ACHN (cell line): ENCODE data around the gene STAT3.
"Not testable (repeated sequence)": the region's sequence is repeated elsewhere in the genome, so short reads cannot be mapped to it uniquely, and the experiment has no call there.

Experiments
- DNase-seq: peaks from one replicate; pipeline ENCODE4 v3.0.0-alpha.2; 2015
- in situ Hi-C: cut with HindIII; loops from 2 replicates; pipeline ENCODE4 v1.10.0; 2017; ENCODE audit warnings: low sequenced_read_pairs, low pct_ligation_motif_present, low pct_unique_long_range_greater_than_20kb

STAT3 gene

GRCh38 chr17:42388381-42389134 is at the start of gene STAT3:
TSS of gene STAT3 (minus strand) at chr17:42388442. CDS start at chr17:42348516, 39,926 bp downstream.
- in situ Hi-C loops: no loop called here
- peak; percentile 100 for DNase-seq

- in situ Hi-C loops: no loop called here
- no peak for DNase-seq
Observed at GRCh38 chr17:42436391-42436790, 48.1 kb upstream of the STAT3 start.

- no peak for DNase-seq
- in situ Hi-C loops: no loop called here
Observed at GRCh38 chr17:42431758-42432161, 43.5 kb upstream of the STAT3 start.

- in situ Hi-C loops: no loop called here
- DNase-seq: no peak
Observed at GRCh38 chr17:42429726-42430447, 41.6 kb upstream of the STAT3 start.

GRCh38 chr17:42428141-42428944 is 40.1 kb upstream of the STAT3 start:
- peak; percentile 99 for DNase-seq
- in situ Hi-C loops: no loop called here

GRCh38 chr17:42424991-42425610 is 36.9 kb upstream of the STAT3 start:
- no peak for DNase-seq
- in situ Hi-C loops: no loop called here

GRCh38 chr17:42423766-42424165 is 35.5 kb upstream of the STAT3 start:
- in situ Hi-C loops: no loop called here
- DNase-seq: no peak

DNA sequence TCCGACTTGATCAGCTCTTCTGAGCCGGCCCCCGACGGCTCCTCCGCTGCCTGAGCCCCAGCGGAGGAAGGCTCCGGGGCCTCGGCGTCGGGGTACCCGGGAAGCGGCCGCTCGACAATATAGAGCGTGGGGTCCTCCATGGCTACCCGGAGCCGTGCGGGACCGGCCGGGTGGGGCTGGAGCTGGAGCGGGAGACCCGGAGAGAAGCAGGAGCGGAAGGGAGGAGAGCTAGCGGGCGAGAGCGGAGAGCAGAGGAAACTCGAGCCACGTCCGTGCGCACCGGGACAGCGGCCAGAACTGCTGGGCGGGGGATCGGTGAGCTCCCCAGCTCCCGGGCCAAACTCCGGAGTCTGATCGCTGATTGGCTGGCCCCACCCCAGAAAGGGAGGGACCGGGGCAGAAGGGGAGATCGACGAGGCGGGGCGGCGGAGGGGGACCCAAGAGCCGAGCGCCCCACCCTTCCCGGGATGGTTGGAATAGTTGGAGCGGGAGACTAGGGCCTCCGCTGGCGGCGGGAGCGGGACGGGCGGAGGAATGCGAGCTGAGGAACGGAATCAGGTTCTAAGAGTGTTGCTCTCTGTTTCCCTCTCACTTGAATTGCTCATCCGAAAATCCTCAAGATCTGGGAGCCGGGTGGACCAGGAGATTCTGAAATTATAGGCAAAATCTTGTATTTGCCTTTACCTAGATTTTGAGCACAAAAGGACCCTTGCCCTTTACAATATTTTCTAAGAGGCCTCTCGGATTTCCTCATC is 34.9 kb upstream of the STAT3 start, which contains the start of gene CAVIN1:
TSS of gene CAVIN1 (minus strand) at position 299 of the 755 bp plus-strand sequence. CDS start at position 140, 159 bp downstream.
- peak; percentile 99 for DNase-seq
- in situ Hi-C loops: no loop called here

- peak; percentile 38 for DNase-seq
- in situ Hi-C loops: no loop called here
Observed at GRCh38 chr17:42422412-42422957, 34.2 kb upstream of the STAT3 start.

DNA sequence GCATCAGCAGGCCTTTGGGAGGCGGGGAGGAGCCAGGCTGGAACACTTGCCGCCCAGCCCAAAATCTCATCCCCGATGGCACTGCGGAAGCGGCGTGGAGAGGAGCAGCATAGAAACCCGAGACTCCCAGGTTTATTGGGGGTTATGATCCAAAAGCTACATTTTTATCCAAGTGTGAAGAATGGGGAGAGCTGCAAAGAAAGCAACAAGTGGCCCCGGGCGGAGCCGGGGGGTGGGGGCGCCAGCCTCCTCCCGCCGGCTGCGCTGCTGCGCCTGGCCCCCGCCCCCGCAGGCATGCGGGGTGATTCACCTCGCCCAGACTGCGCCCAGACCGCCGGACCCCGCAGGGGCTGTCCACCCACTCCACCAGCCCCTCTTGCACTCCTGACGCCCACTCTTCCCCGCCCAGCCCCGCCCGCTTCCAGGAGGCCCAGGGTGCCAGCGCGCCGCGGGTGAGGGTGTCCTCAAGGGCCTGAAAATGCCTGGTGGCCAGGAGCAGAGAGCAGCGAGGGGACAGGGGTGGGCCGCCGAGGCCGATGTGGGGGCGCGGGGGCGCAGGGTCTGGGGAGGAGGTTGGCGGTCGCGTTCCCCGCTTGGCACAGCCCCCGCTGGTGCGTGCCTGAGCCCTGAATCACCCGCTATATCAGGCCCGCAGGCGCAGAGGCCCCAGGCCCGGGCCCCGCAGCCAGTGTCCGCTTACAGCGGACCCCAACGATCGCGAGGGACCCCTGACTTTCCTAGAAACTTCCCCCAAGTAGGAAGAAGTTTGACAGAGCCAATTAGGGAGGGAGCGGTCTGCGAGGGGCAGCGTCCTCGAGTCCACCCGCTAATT is 33.5 kb upstream of the STAT3 start:
- DNase-seq: peak; percentile 75
- in situ Hi-C loops: no loop called here

DNA sequence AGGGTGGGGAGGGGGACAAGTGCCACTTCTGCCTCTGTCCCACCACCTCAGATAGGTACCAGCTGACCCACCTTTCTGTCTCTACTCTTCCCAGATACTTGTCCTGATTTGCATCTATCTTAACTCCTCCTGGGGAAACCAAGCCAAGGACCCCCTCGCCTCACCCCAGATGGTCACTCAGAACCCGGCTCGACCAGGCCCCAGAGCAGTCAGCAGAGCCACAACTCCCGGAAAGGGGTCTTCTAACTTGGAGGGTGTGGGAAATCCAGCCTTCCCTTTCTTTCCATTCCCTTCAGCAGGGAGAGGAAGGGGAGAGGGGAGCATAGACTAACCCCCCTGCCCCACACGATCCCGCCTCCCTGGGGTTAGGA is 32.9 kb upstream of the STAT3 start:
- in situ Hi-C loops: no loop called here
- no peak for DNase-seq

DNA sequence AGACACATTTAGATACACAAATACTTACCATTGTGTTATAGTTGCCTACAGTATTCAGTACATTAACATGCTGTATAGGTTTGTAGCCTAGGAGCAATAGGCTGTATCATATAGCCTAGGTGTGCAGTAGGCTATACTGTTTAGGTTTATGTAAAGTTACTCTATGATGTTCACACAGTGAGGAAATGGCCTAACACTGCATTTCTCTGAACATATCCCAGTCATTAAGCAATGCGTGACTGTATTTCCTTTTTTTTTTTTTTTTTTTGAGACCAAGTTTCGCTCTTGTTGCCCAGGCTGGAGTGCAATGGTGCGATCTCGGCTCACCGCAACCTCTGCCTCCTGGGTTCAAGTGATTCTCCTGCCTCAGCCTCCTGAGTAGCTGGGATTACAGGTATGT is 29.7 kb upstream of the STAT3 start:
- in situ Hi-C loops, DNase-seq: not testable (repeated sequence)

GRCh38 chr17:42414704-42415409 is 26.6 kb upstream of the STAT3 start:
- in situ Hi-C loops: no loop called here
- no peak for DNase-seq

DNA sequence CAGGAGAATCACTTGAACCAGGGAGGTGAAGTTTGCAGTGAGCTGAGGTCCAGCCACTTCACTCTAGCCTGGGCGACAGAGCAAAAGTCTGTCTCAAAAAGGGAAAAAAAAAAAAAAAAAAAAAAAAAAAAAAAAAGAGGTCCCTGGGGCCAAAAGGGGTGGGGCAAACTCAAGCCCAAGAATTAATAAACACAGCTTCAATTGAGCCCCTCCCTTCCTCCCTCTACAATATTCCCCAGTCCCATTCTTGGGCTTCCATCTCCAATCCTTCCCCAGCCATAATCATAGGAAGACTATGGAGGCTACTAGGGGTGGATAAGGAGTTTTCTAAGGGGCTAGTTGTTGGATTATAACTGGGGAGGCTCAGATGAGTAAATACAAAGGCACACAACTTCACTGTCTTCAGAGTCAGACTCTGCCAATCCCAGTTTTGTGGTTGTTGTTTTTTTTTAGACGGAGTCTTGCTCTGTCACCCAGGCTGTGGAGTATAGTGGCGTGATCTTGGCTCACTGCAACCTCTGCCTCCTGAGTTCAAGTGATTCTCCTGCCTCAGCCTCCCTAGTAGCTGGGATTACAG is 25.3 kb upstream of the STAT3 start:
- DNase-seq: no peak
- in situ Hi-C loops: no loop called here

DNA sequence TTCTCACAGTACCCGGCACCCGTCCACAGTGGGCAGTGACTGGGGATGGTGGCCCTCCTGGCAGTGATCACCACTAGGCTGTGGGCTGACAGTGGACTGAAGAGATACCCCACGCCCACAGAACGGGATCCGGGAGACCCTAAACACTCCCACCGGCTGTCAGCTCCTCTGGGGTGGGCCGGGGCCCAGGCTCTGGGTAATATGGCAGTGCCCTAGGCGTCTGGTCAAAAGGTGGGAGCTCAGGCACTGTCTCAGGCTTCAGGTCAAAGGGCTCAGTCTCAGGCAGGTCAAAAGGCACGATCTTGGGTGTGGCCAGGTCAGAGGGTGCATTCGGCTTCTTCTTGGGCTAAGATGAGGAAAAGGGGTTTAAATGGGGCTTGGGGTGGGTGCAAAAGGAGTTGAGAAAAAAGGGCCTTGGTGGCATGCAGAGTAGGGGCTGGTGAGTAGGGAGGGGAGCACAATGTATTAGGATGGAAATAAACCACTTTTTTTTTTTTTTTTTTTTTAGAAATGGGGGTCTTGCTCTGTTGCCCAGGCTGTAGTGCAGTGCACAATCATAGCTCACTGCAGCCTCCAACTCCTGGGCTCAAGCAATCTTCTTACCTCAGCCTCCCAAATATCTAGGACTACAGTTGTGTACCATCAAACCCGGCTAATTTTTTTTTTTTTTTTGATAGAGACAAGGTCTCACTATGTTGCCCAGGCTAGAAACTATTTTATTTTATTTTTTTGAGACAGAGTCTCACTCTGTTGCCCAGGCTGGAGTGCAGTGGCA is 23.9 kb upstream of the STAT3 start:
- DNase-seq: no peak
- in situ Hi-C loops: no loop called here
